H1 (cell line): ENCODE measurements around the gene AFAP1L2.

ENCODE experiments used
- CHD2 ChIP-seq: IDR thresholded peaks from 2 replicates; pipeline ENCODE4 v1.6.1; 2012; ENCODE audit warnings: low read length, improper control_type of control experiment
- CHD7 ChIP-seq: fragments of 300-600 bp; sonication (generic); IDR thresholded peaks from 2 replicates; pipeline ENCODE4 v1.7.1; 2012; ENCODE audit warnings: low read length, moderate library complexity, mild to moderate bottlenecking, inconsistent platforms; ENCODE audit not compliant: insufficient replicate concordance
- CTCF ChIP-seq, 3 experiments: IDR thresholded peaks; 1 replicate in 2 of 3; 2 replicates in 1 of 3; pipeline versions ENCODE4 v1.5.1 to v1.6.1; 2011; ENCODE audit warnings: low read length in 3 of 3, mild to moderate bottlenecking in 3 of 3, inconsistent platforms in 2 of 3, low read depth in 1 of 3, moderate library complexity in 1 of 3; ENCODE audit not compliant: insufficient read depth in 1 of 3; ENCODE audit errors: control extremely low read depth in 1 of 3
- EP300 ChIP-seq, 2 experiments: IDR thresholded peaks; 1 replicate in 1 of 2; 2 replicates in 1 of 2; pipeline ENCODE4 v1.6.1; 2011 to 2012; ENCODE audit warnings: low read depth in 2 of 2, low read length in 2 of 2, mild to moderate bottlenecking in 2 of 2, borderline replicate concordance in 1 of 2, inconsistent platforms in 1 of 2, moderate library complexity in 1 of 2
- GABPA ChIP-seq: IDR thresholded peaks from 2 replicates; pipeline ENCODE4 v1.6.1; 2011; ENCODE audit warnings: mild to moderate bottlenecking, low read length, moderate library complexity, borderline replicate concordance; ENCODE audit not compliant: insufficient read depth
- JUN ChIP-seq: IDR thresholded peaks from 2 replicates; pipeline ENCODE4 v1.6.1; 2011; ENCODE audit warnings: low read depth, mild to moderate bottlenecking, improper control_type of control experiment, low read length
- MAFK ChIP-seq: IDR thresholded peaks from 2 replicates; pipeline ENCODE4 v1.6.1; 2012; ENCODE audit warnings: low read depth, mild to moderate bottlenecking, improper control_type of control experiment, low read length
- NANOG ChIP-seq: IDR thresholded peaks from 2 replicates; pipeline ENCODE4 v1.6.1; 2011; ENCODE audit warnings: low read length, low read depth, mild to moderate bottlenecking, inconsistent platforms; ENCODE audit not compliant: insufficient read depth, poor library complexity, severe bottlenecking
- POLR2A ChIP-seq, 2 experiments: IDR thresholded peaks; 1 replicate in 1 of 2; 2 replicates in 1 of 2; pipeline ENCODE4 v1.6.1; 2011; ENCODE audit warnings: low read depth in 2 of 2, low read length in 2 of 2, mild to moderate bottlenecking in 2 of 2; ENCODE audit errors: control extremely low read depth in 1 of 2
- POLR2AphosphoS5 ChIP-seq: IDR thresholded peaks from 2 replicates; pipeline ENCODE4 v1.6.1; 2011; ENCODE audit warnings: low read depth, low read length
- SP2 ChIP-seq: IDR thresholded peaks from 2 replicates; pipeline ENCODE4 v1.6.1; 2012; ENCODE audit warnings: mild to moderate bottlenecking, low read length, inconsistent platforms
- SUZ12 ChIP-seq: fragments of 200-600 bp; sonication (generic); IDR thresholded peaks from 2 replicates; pipeline ENCODE4 v1.6.1; 2012; ENCODE audit warnings: mild to moderate bottlenecking, inconsistent platforms, low read length, moderate library complexity, mixed read lengths
- TBP ChIP-seq: IDR thresholded peaks from 2 replicates; pipeline ENCODE4 v1.6.1; 2011; ENCODE audit warnings: low read depth, low read length, improper control_type of control experiment
- TCF12 ChIP-seq: IDR thresholded peaks from 2 replicates; pipeline ENCODE4 v1.6.1; 2011; ENCODE audit warnings: low read depth, mild to moderate bottlenecking, low read length

- TF ChIP-seq CTCF (IDR thresholded peaks at IDR 0.05; ENCODE audit: control extremely low read depth in 1 of 3, insufficient read depth in 1 of 3, low read depth in 1 of 3, low read length in 3 of 3), result no peak
- TF ChIP-seq CHD2, result no peak
- TF ChIP-seq JUN, result no peak
- no peak for TF ChIP-seq POLR2A (IDR thresholded peaks at IDR 0.05; ENCODE audit: control extremely low read depth in 1 of 2, low read depth in 2 of 2, low read length in 2 of 2)
- TF ChIP-seq SP2, result no peak
- TF ChIP-seq SUZ12, result no peak
- no peak for TF ChIP-seq GABPA
- TF ChIP-seq POLR2AphosphoS5, result no peak
- TF ChIP-seq TCF12, result no peak
- no peak for TF ChIP-seq TBP
- TF ChIP-seq CHD7, result no peak
- TF ChIP-seq EP300 (IDR thresholded peaks at IDR 0.05; ENCODE audit: borderline replicate concordance in 1 of 2, low read depth in 2 of 2, low read length in 2 of 2), result no peak
- TF ChIP-seq NANOG, result no peak
- TF ChIP-seq MAFK, result no peak
These were observed 30.1 kb downstream of the AFAP1L2 start for GRCh38 chr10:114374053-114374791.
